NCI-H1092 (cell line): ENCODE data around the gene SLC1A5.
"Not testable (repeated sequence)": the region's sequence is repeated elsewhere in the genome, so short reads cannot be mapped to it uniquely, and the experiment has no call there.

Experiments used
- DNase-seq: peaks from one replicate; lab custom pipeline; 2025; lab: John Stamatoyannopoulos, UW

SLC1A5 gene

DNA sequence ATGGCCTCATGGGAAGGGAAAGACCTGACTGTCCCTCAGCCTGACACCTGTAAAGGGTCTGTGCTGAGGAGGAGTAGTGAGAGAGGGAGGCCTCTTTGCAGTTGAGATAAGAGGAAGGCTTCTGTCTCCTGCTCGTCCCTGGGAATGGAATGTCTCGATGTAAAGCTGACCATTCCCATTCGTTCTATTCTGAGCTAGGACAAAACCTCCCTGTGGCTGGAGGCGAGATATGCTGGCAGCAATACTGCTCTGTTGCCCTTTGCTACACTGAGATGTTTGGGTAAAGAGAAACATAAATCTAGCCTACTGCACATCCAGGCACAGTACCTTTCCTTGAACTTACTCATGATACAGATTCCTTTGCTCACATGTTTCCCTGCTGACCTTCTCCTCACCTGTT, 19.6 kb downstream of the SLC1A5 start:
- DNase-seq, result not testable (repeated sequence)

DNA sequence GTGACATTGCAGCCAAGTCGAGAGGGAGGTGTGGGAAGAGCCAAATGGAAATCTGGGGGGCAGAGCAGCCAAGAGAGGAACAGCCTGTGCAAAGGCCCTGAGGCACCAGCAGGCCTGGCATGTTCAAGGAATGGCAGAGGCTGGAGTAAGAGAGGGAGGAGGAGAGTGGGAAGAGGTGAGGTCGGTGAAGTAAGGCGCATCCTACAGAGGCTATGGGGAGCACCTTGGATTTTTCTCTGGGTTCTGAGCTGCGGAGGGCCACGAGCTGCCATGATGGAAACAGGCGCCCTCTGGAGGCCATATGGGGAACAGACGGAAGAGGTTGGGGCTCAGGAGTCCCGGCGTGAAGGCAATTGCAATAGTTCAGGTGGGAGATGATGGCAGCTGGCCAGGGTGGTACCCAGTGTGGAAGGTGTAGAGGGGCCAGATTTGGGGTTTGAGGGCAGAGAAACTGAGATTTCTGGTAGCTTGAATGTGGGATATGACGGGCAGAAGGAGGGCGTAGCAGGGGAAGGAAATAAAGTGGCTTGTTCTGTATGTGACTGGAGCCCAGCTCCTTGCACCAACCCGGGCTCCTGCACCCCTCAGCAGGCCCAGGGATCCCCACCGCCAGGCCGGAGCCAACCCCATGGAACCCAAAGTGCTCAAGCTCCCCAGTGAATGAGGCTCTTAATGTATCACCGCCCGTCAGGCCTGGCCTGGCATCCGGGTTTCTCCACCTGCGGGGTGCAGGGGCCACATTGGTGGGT, 21.7 kb downstream of the SLC1A5 start:
- no peak for DNase-seq

DNA sequence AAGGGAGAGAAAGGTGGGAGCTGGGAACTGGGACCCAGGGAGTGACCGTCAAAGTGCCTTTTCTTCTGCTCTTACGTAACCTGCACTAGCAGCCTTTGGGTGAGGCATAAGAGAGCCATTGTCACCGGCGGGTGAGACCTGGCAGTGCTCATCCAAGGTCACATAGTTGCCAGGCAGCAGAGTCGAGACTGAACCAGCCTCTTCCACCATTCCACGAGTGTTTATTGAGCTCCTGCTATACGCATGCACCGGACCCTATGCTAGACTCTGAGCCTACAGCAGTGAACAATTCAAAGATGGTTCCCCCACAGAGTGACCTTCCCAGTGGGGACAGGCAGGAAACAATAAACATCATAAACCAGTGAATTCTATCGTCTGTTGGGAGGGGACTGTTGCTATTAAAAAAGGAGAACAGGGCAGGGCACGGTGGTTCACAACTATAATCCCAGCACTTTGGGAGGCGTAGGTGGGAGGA, 23.5 kb downstream of the SLC1A5 start:
- DNase-seq, result no peak

DNA sequence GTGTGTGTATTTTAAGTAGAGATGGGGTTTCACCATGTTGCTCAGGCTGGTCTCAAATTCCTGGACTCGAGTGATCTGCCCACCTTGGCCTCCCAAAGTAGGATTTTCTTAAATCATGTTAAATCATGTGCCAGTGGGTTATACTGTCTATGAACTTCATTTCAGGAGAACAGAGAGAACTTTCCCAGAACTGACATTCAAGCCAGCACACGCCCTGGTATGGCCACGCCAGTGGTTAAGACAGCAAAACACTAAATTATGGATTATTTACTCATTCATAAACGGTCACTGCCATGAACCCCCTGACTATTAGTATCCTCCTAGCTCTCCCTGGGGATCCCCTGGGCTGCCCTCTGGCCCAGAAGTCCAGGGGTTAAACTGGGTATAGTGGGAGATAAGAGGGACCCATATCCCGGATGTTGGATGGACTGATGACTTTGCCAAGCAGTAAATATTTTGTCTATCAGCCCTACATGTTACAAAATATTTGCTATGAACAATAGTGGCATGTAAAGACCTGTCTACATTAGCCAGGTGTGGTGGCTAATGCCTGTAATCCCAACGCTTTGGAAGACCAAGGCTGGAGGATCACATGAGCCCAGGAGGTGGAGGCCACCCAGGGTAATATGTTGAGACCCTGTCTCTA, 26.0 kb downstream of the SLC1A5 start:
- no peak for DNase-seq

DNA sequence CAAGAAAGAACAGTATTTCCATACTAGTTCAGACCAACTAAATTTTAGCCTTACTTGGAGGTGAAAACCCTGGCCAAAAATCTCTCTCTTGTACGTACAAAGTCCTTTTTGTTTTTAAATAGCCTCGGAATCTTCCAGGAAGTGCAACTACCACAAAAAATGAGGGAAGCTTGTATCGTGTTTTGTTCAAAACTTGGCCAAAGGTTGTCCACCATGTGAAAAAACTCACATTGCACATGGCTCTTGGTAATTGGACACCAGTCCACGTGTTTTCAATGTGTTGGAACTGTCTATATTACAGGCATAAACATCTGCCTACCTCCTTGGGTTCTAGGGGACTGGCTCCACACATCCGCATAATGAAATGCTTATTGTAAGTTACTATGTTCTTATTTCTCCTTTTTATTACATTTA, 27.0 kb downstream of the SLC1A5 start:
- DNase-seq, result no peak

DNA sequence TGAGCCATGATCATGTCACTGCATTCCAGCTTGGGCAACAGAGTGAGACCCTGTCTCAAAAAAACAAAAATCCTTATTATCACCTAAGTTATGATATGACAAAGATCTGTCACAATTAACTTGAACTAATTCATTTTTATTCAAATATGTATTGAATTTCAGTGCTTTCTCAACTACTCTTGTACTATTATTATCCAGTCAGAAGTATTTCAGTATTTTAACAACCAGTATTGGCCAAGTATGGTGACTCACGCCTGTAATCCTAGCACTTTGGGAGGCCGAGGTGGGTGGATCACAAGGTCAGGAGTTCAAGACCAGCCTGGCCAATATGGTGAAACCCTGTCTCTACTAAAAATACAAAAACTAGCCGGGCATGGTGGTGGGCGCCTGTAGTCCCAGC, 27.5 kb downstream of the SLC1A5 start:
- not testable (repeated sequence) for DNase-seq

DNA sequence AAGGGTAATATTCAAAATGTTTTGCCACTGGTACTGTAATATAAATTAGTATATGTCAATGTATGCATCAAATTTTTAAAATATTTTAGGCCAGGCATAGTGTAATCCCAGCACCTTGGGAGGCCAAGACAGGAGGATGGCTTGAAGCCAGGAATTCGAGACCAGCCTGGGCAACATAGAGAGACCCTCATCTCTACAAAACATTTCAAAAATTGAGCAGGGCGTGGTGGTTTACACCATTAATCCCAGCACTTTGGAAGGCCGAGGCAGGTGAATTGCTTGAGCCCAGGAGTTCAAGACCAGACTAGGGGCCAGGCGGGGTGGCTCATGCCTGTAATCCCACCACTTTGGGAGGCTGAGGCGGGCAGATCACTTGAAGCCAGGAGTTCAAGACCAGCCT, 28.0 kb downstream of the SLC1A5 start:
- no peak for DNase-seq

DNA sequence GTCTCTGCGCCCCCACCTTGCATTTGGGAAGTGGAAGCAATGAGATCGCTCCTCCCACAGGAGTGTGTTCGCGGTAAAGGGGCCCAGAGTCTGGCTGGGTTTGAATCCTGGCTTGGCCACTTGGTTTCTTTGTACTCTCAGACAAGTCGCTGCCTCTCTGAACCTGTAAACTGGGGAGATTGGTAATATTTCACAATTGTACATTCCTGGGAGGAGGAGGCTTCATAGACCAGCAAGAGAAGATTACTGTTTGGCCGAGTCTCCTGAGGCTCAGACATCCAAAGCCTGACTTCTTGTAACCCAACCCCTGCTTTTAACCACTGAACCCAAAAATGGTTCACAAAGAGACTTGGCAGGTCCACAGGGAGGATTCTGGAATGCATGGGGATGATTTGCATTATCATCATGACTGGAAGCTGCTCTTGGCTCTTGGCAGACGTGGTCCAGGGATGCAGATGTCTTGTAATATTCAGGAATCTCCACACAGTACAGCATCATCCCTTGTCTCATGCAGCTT, 28.5 kb downstream of the SLC1A5 start:
- no peak for DNase-seq

DNA sequence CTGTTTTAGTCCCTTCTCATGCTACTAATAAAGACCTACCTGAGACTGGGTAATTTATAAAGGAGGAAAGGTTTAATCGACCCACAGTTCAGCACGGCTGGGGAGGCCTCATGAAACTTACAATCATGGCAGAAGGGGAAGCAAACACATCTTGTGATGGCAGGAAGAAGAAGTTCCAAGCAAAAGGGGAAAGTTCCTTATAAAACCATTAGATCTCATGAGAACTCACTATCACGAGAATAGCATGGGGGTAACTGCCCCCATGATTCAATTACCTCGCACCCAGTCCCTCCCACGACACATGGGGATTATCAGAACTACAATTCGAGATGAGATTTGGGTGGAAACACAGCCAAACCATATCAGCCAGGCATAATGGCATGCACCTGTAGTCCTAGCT, 29.2 kb downstream of the SLC1A5 start:
- no peak for DNase-seq

DNA sequence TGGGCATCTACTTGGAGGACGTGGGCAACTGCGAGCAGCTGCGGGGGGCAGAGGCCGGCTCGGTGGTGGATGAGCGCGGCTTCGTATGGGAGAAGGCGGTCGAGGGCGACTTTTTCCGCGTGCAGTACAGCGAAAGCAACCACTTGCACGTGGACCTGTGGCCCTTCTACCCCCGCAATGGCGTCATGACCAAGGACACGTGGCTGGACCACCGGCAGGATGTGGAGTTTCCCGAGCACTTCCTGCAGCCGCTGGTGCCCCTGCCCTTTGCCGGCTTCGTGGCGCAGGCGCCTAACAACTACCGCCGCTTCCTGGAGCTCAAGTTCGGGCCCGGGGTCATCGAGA, 31.9 kb downstream of the SLC1A5 start:
- DNase-seq, result no peak

DNA sequence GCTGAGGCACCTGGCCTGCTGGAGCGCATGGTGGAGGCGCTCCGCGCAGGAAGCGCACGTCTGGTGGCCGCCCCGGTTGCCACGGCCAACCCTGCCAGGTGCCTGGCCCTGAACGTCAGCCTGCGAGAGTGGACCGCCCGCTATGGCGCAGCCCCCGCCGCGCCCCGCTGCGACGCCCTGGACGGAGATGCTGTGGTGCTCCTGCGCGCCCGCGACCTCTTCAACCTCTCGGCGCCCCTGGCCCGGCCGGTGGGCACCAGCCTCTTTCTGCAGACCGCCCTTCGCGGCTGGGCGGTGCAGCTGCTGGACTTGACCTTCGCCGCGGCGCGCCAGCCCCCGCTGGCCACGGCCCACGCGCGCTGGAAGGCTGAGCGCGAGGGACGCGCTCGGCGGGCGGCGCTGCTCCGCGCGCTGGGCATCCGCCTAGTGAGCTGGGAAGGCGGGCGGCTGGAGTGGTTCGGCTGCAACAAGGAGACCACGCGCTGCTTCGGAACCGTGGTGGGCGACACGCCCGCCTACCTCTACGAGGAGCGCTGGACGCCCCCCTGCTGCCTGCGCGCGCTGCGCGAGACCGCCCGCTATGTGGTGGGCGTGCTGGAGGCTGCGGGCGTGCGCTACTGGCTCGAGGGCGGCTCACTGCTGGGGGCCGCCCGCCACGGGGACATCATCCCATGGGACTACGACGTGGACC, 32.4 kb downstream of the SLC1A5 start:
- no peak for DNase-seq

DNA sequence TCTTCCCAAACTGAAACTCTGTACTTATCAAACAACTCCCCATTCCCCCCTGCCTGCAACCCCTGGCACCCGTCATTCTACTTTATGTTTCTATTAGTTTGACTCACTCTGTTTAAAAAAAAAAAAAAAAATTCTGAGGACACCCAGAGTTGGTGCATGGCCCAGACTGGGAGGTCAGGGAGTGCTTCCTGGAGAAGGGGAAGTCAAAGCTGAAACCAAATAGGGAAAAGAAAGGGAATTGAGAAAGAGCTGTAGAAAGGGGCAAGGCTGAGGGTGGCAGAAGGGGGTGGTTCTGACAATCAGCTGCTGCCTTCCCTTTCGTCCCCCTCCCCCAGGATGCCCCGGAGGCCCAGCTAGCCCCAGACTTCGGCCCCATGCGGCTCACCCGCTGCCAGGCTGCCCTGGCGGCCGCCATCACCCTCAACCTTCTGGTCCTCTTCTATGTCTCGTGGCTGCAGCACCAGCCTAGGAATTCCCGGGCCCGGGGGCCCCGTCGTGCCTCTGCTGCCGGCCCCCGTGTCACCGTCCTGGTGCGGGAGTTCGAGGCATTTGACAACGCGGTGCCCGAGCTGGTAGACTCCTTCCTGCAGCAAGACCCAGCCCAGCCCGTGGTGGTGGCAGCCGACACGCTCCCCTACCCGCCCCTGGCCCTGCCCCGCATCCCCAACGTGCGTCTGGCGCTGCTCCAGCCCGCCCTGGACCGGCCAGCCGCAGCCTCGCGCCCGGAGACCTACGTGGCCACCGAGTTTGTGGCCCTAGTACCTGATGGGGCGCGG, 33.1 kb downstream of the SLC1A5 start:
- DNase-seq, result no peak

DNA sequence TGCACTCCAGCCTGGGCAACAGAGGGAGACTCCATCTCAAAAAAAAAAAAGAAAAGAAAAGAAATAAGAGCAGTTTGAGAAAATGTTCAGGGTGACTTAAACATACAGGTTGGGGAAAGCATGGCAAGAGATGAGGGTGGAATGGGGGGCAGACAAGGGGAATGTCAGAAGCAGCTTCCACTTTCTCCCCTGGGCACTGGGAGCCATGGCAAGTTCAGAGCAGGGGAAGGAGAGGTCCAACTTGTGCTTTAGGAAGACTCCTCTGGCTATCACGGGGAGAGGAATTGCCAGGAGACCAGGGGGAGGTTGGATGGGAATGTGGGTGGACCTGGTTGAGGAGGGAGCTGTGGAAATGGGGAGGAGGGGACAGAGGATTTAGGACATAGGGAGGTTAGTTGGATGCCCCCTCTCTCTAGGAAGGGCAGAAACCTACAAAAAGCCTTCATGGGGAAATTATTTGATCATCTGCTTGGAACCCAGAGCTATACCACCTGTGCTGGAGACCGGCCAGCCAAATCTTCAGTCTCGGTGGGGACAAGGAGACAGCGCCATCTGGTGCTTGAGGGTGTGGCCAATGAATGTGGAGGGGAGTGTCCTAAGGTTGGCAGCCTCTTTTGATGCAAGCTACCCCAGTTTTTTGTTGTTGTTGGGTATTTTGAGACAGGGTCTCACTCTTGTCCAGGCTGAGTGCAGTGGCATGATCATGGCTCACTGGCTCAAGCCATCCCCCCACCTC, 34.8 kb downstream of the SLC1A5 start:
- DNase-seq, result peak; percentile 14

DNA sequence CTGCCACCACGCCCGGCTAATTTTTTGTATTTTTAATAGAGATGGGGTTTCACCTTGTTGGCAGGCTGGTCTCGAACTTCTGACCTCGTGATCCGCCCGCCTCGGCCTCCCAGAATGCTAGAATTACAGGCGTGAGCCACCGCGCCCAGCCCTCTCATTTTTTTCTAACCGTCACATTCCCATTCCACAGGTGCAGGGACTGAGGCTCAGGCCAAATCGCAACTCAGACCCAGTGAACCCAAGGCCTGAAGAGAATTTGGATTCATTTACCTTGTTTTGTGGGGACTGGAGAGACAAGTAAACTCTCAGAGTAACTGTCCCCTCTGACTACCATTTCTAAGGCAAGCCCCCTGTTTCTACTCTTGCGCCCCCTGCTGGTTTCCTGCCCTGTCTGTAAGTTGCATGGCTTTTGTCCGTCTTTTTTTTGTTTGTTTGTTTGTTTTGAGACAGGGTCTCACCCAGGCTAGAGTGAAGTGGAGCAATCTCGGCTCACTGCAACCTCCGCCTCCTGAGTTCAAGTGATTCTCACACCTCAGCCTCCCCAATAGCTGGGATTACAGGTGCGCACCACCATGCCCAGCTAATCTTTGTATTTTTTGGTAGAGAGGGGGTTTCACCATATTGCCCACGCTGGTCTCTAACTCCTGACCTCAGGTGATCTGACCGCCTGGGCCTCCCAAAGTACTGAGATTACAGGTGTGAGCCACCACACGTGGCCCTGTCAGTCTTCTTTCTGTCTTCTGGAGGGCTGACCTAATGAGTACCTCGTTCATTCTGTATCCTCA, 39.9 kb downstream of the SLC1A5 start:
- DNase-seq, result no peak

DNA sequence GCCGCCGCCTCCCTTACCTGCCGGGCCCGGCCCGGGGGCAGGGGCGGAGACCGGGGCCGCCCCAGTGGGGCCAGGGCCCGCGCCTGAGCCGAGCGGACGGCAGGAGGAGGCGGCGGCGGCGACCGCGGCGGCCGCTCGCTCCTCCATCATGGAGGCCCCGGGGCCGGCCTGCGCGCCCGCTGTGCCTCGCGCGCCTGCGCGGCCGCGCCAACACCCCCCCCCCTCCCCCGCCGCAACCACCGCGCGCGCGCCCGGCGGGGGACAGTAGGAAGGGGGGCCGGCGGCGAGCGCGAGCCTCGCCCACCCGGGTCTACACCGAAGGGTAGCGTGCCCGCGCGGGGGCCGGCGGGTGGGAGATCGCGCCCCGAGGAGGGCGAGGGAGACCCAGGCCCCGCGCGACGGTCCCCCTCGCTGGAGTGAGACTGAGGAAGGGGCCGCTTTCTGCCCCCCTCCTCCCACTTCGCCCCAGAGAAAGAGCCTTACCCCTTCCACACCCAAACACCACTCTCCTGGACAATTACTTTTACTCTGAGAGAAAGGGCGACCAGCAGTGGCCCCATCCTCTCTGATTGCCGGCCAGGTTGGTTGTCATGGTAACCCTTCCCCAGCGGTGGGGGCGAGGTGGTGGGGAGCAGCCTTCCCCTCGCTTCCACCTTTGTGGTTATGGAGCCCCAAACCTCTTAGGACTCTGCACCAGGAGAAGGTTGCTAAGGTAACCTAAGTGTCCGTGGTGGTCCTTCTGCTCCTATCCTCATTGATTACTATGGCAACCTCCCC, 41.9 kb downstream of the SLC1A5 start, which contains the start of gene STRN4:
Gene STRN4 (minus strand): TSS at position 170 of the 777 bp plus-strand sequence. CDS start 20 bp downstream, at position 150.
- no peak for DNase-seq

DNA sequence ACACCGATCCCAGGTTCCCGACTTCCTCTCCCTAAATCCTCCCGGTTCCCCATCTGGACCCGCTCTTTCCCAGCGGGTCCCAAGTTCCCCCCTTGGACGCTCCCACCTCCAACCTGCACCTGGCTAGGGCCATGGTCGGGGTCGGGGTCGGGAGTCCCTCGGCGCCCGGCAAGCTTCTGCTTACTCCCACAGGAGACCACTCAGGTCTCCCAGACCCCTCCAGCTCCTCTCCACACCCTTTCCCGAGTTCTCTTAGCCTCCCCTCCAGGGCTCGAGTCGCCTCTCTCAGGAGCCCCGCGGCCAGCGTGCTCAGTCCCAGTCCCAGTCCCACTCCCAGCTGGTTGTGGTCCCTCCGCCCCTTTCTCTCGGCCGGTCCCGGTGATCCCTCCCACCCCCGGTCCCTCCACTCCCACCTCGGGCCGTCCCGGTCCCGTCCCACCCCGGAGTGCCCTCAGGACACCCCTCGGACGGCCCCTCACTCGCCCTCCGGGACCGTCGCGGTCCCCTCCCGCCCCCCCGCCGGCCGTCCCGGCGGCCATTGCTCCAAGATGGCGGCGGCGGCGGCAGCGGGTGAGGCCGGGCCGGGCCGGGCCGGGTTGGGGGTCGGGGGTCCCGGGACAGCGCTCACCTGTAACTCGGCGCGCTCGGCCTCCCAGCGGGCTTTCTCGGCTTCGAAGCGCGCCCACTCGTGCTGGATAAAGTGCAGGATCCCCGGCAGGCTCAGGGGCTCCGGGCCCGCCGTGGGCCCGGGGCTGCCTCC, 42.7 kb downstream of the SLC1A5 start, which contains the start of gene FKRP:
Gene FKRP (plus strand): TSS at position 537 of the 760 bp plus-strand sequence. CDS start 9,394 bp downstream, outside the sequence.
- DNase-seq, result peak; percentile 13

DNA sequence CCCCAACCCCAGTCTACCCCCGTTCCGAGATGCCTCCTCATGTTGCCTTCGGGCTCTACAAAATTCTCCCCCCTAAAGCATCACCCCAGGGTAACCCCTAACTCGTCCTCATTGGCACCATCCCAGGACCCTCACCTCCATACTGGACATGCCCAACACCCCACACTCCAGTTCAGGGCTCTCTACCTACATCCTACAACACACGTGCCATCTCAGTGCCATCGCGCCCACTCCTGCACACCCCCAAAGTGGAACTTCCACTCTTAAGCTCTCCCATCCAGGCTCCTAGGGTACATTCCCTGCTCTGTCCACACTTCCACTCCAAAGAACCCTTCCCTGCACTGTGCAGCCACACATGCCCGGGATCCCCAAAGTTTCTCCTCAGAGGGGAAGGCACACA, 43.4 kb downstream of the SLC1A5 start:
- DNase-seq, result no peak

DNA sequence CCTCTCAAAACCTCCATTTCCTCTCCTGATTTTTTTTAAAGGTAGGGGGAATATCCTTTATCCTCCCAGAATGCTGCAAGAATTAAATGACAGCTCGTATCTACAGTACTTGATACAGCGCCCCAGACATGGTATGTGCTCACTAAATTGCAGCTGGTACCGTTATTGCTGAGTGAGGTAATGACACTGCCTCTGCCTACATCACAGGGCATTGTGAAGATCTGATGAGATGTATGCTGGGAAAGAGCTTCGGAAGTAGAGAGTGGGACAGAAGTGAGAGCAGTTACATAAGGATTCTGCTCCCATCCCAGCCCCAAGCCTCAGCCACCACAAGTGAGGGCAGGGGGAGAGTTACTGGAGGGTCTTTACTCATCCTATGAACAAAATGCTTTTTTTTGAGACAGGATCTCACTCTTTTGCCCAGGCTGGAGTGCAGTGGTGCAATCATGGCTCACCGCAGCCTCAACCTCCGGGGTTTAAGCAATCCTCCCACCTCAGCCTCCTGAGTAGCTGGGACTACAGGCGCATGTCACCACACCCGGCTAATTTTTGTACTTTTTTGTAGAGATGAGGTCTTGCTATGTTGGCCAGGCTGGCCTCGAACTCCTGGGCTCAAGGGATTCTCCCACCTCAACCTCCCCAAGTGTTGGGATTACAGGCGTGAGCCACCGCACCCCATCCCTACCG, 44.2 kb downstream of the SLC1A5 start:
- DNase-seq, result no peak
